ENCODE results near the gene TAS2R3.
"Not testable (repeated sequence)": the region's sequence is repeated elsewhere in the genome, so short reads cannot be mapped to it uniquely, and the experiment has no call there.

The TAS2R3 gene

GRCh38 chr7:141763797-141764196, at the start of gene TAS2R3:
Gene TAS2R3, plus strand, starts transcription at chr7:141764097. Its CDS starts 62 bp downstream, at chr7:141764159.
- no peak for DNase-seq

- no peak for DNase-seq
Measured at GRCh38 chr7:141714571-141714970, 49.3 kb upstream of the TAS2R3 start.

DNA sequence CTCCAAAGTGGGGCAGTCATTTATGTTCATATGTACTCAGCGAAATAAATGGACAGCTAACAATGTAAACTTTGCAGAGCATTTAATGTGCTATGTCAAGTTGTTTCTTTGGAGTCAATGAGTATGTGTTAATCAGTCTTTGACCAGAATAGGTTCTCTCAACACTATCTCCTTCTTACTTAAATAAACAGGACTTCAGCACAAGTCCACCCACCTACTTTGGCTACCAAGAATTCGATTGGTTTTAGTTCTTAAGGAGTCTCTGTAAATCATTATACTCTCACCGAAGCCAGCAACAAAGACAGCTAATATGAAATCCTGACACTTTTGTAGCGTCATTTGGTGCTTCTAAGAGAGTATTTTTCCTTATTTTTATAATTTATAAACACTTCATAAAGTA, 48.9 kb upstream of the TAS2R3 start:
- DNase-seq, result no peak

- DNase-seq, result no peak
Measured at GRCh38 chr7:141715794-141716689, 47.9 kb upstream of the TAS2R3 start.

DNA sequence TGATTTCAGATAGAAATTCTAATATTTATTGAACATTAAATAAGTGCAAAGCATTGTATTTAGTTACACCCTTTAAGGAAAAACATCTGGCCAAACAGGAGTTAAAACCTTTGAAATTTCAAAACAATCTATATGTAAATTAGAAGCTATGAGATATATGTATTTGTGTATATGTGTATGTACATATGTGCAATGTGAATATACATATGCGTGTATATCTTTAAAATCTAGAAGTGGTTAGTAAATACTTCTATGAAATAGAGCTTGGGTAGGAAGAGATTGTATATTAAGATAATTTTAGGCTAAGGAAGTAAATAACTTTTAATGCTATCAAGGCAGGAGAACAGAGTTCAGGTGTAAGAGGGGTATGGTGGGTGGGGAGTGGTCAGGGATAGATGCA, 46.4 kb upstream of the TAS2R3 start:
- no peak for DNase-seq

DNA sequence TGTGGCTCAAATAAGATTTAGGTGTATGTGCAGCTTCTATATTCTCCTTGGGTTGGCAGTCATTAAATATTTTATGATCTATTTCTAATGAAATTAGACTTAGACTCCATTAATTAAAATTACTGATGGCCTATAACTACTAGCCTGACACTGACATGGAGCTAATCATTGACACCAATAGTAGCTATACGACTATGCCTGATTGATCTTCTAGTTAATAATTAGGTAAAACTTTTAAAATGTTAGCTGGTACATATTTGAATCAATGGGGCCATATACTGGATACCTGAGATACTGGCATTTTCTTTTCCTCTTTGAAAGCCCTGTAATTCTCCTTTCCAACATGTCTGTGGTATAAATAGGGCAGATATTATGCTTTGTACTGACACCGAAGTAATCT, 41.4 kb upstream of the TAS2R3 start:
- no peak for DNase-seq

DNA sequence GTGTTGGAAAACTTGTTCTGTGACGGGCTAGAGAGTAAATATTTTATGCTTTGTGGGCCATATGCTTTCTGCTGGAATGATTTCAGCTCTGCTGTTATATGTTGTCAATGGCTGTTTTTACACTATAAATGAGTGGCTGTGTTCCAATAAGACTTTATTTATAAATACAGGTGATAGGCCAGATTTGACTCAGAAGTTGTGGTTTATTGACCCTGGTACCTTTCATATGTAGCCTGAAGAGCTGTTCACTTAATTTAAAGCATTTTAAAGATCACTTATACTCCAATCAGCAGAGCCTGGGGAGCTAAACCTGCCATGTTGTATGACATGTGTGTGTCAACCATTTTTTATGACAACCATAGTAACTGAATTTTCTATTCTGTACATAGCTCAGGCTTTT, 34.9 kb upstream of the TAS2R3 start:
- DNase-seq, result no peak

- DNase-seq, result no peak
Measured at GRCh38 chr7:141731476-141732149, 32.3 kb upstream of the TAS2R3 start.

GRCh38 chr7:141737118-141737835, 26.6 kb upstream of the TAS2R3 start:
- no peak for DNase-seq

- peak; percentile 99 for DNase-seq
Measured at GRCh38 chr7:141737836-141738591, 25.9 kb upstream of the TAS2R3 start, which contains the start of gene SSBP1. Gene SSBP1, plus strand, starts transcription at chr7:141738358. Its CDS starts 809 bp downstream, at chr7:141739167.

- DNase-seq, result no peak
Measured at GRCh38 chr7:141738592-141739013, 25.3 kb upstream of the TAS2R3 start.

DNA sequence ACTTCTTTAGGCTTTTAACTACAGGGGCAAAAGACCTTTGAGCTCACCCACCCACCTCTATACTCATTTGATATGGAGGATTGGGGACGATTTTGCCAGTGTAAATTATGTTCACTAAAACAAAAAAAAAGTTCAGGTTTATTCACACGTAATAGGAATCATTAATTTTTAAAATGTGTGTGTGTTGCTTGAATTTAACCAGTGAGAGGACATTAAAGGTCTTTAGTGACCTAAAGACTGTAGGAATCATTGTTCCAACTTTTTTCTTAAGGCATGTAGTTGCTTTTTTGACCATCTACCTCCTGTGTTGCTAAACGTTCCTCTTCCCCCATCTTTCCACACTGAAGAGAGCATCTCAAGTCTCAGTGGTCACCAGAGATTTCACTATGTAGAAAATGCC, 24.6 kb upstream of the TAS2R3 start:
- no peak for DNase-seq

DNA sequence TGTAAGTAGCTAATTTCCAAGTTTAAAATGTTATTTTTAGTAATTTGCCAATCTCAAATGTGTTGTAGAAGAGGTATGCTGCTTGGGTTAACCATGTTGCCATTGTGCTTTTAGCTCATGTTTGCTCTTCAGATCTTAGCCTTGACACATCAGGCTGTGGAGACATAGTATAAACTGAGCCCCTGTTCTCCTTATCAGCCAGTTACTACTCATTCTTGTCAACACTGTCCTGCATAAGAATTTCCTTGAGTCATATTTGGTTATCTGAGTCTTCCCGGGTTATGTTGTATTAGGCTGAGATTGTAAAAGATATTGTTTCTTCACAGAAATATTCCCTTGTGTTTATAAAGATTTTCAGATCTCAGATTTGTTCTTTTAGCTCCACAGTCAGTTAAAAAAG, 21.7 kb upstream of the TAS2R3 start:
- DNase-seq, result no peak

GRCh38 chr7:141744131-141744530, 19.8 kb upstream of the TAS2R3 start:
- no peak for DNase-seq

- DNase-seq, result no peak
Measured at GRCh38 chr7:141748396-141748795, 15.5 kb upstream of the TAS2R3 start.

GRCh38 chr7:141751904-141752303, 12.0 kb upstream of the TAS2R3 start:
- not testable (repeated sequence) for DNase-seq

DNA sequence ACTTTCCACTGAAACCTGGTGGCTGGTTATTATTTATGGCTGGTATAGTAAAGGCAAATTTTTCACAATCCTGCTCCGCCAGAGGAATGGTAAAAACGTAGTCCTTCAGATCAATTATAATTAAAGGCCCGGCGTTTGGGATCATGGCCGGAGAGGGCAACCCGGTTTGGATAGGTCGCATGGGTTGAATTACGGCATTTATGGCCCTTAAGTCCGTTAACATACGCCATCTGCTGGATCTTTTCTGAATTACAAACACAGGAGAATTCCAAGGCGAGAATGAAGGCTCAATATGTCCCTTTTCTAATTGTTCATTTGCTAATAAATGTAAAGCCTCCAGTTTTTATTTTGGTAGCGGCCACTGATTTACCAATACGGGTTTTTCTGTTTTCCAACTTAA, 11.3 kb upstream of the TAS2R3 start:
- no peak for DNase-seq

- no peak for DNase-seq
Measured at GRCh38 chr7:141754939-141755338, 9.0 kb upstream of the TAS2R3 start.

DNA sequence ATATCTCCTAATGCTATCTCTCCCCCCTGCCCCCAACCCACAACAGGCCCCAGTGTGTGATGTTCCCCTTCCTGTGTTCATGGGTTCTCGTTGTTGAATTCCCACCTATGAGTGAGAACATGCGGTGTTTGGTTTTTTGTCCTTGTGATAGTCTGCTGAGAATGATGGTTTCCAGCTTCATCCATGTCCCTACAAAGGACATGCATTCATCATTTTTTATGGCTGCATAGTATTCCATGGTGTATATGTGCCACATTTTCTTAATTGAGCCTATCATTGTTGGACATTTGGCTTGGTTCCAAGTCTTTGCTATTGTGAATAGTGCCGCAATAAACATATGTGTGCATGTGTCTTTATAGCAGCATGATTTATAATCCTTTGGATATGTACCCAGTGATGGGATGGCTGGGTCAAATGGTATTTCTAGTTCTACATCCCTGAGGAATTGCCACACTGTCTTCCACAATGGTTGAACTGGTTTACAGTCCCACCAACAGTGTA, 6.2 kb downstream of the TAS2R3 start:
- DNase-seq, result not testable (repeated sequence)

- no peak for DNase-seq
Measured at GRCh38 chr7:141776374-141776773, 12.5 kb downstream of the TAS2R3 start, which contains the start of gene TAS2R4. Gene TAS2R4, plus strand, starts transcription at chr7:141776674. Its CDS starts 1,815 bp downstream, at chr7:141778489.

DNA sequence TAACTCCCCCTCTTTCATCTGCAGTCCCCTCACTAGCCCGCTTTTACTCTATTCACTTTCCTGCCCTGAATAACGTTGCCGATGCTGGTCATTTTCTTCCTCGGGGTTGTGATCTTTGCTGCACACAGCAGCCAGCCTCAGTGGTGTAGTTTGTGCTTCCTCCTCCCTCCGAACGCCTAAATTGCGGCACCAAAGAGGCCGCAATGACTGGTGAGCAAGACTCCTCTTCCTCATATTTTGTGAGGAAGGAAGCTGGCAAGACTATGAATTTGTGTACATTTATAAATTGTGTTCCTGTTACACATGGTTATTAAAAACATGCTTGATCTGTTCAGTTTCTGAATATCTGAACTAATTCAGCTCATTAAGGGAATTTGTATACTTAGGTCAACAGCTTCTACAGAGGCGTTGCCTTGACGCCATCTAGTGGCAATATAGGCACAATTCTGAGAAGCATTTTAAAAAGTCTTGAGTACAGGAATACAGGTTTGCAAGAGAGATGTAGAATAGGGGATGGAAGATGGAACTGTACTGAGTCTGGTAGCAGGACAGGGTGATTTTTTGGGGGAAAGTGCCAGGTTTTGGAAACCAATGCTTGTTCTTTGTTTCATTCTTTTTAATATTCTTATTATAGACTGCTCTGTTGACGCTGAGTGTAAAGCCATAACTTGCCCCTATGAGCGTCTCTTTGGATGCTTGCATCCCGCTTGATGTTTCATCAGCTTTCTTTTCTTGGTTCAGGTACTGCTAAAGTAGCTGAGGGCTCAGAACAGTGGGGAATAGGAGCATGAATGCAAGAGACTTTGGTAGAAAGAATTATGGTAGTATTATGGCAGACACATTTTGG, 22.0 kb downstream of the TAS2R3 start:
- DNase-seq, result peak; percentile 37

All from DMS 273 treated with DMSO at 0.1 percent for 48 hours (cell line).